GM12873 (cell line): ENCODE results near the gene CACNA1I.

Experiments
- CTCF ChIP-seq: IDR thresholded peaks from 2 replicates; pipeline ENCODE4 v1.5.1; 2012; ENCODE audit warnings: low read depth, mild to moderate bottlenecking, moderate library complexity, low read length, control low read depth; ENCODE audit not compliant: insufficient read depth; ENCODE audit errors: missing control alignments

The CACNA1I gene

GRCh38 chr22:39617970-39618757, 47.6 kb downstream of the CACNA1I start:
- no peak for TF ChIP-seq CTCF

GRCh38 chr22:39618996-39619530, 48.5 kb downstream of the CACNA1I start:
- TF ChIP-seq CTCF: no peak

- TF ChIP-seq CTCF: no peak
Measured at GRCh38 chr22:39620924-39621690, 50.6 kb downstream of the CACNA1I start.

- no peak for TF ChIP-seq CTCF
Measured at GRCh38 chr22:39621826-39622225, 51.3 kb downstream of the CACNA1I start.

GRCh38 chr22:39622881-39623367, 52.4 kb downstream of the CACNA1I start:
- peak; percentile 75 for TF ChIP-seq CTCF

GRCh38 chr22:39623603-39624500, 53.3 kb downstream of the CACNA1I start:
- TF ChIP-seq CTCF: no peak

- no peak for TF ChIP-seq CTCF
Measured at GRCh38 chr22:39624501-39624821, 53.9 kb downstream of the CACNA1I start.
